GM12878 (cell line): ENCODE data around the gene ZNF385D. TPM values are rescaled to one million over a fixed set of nuclear protein-coding genes. Genes with fewer than 3 reads are reported as not detected.

Source experiments
- ATAC-seq: fragments of 200-7000 bp; cut with Tn5 transposase; 3 replicates; pipeline ENCODE4 v1.9.1; 2020; ENCODE audit warnings: mild to moderate bottlenecking, moderate library complexity
- BruUV-seq: library from RNA; stranded (reverse); fragments of 400-500 nt; replicated peaks from 2 replicates; lab custom pipeline; 2021; lab: Mats Ljungman, UMichigan
- CTCF ChIA-PET: fragments of 300-600 bp; sonication (Branson Sonifier 250); formaldehyde crosslinking; extraction: SDS; loops from one replicate; lab custom pipeline; 2021; ENCODE audit warnings: inconsistent platforms; lab: Yijun Ruan, JAX
- POLR2A ChIA-PET: fragments of 350-600 bp; formaldehyde crosslinking; extraction: SDS; loops from one replicate; lab custom pipeline; 2021; ENCODE audit warnings: inconsistent platforms; lab: Charles Lee
- RAD21 ChIA-PET: fragments of 300-600 bp; sonication (Branson Sonifier 250); formaldehyde crosslinking; loops from one replicate; lab custom pipeline; 2023; ENCODE audit warnings: antibody characterized with exemption; ENCODE audit not compliant: unreplicated experiment; lab: Charles Lee
- SMC1A ChIA-PET: fragments of 300-600 bp; sonication (Branson Sonifier 250); formaldehyde crosslinking; loops from one replicate; lab custom pipeline; 2023; ENCODE audit not compliant: unreplicated experiment, uncharacterized antibody; lab: Charles Lee
- DNase-seq: peaks from one replicate; pipeline ENCODE4 v3.0.0-alpha.2; 2011; ENCODE audit warnings: low read depth, low spot score
- FAIRE-seq: peaks from 3 replicates; lab custom pipeline; 2011; peaks lifted over from hg19 to GRCh38; lab: Jason Lieb, UNC
- H2AFZ ChIP-seq: 2 replicates; pipeline ENCODE4 v1.6.0; 2011; ENCODE audit warnings: low read depth, low read length, control low read depth; ENCODE audit not compliant: control insufficient read depth
- H3K27ac ChIP-seq: 2 replicates; pipeline ENCODE4 v1.5.1; 2011; ENCODE audit warnings: control low read depth; ENCODE audit not compliant: control insufficient read depth, insufficient read depth
- H3K27me3 ChIP-seq, 2 experiments: replicated peaks in 1 of 2; 2 replicates each; pipeline versions ENCODE4 v1.6.0 to v1.6.1; 2011; ENCODE audit warnings: low read length in 1 of 2; ENCODE audit not compliant: control insufficient read depth in 2 of 2, insufficient read depth in 2 of 2
- H3K36me3 ChIP-seq, 2 experiments: 2 replicates each; pipeline ENCODE4 v1.5.1; 2011; ENCODE audit warnings: low read length in 1 of 2; ENCODE audit not compliant: control insufficient read depth in 2 of 2, insufficient read depth in 2 of 2
- H3K4me1 ChIP-seq: 2 replicates; pipeline ENCODE4 v1.6.1; 2011; ENCODE audit warnings: mild to moderate bottlenecking, low read length, moderate library complexity, mixed read lengths; ENCODE audit not compliant: control insufficient read depth, insufficient read depth
- H3K4me2 ChIP-seq: 2 replicates; pipeline ENCODE4 v1.6.0; 2011; ENCODE audit warnings: control low read depth; ENCODE audit not compliant: control insufficient read depth, insufficient read depth
- H3K4me3 ChIP-seq: fragments of 200-600 bp; sonication (generic); 2 replicates; pipeline ENCODE4 v1.5.1; 2016
- H3K79me2 ChIP-seq: 2 replicates; pipeline ENCODE4 v1.6.0; 2011; ENCODE audit warnings: low read length; ENCODE audit not compliant: control insufficient read depth, insufficient read depth
- H3K9ac ChIP-seq: 2 replicates; pipeline ENCODE4 v1.8.0; 2011; ENCODE audit warnings: low read length, control low read depth, mixed read lengths; ENCODE audit not compliant: control insufficient read depth, insufficient read depth
- H3K9me3 ChIP-seq: replicated peaks from 3 replicates; pipeline ENCODE4 v1.5.1; 2011; ENCODE audit warnings: mild to moderate bottlenecking, low read length; ENCODE audit not compliant: control insufficient read depth, insufficient read depth
- H4K20me1 ChIP-seq: 2 replicates; pipeline ENCODE4 v1.6.0; 2011; ENCODE audit not compliant: control insufficient read depth, insufficient read depth
- CEBPB ChIP-seq, 2 experiments: fragments of 150-350 bp in 1 of 2; IDR thresholded peaks; 2 replicates each; pipeline ENCODE4 v1.6.1; 2012 to 2014; ENCODE audit warnings: low read depth in 2 of 2, low read length in 2 of 2, borderline replicate concordance in 1 of 2, inconsistent platforms in 1 of 2
- CREB1 ChIP-seq: IDR thresholded peaks from 2 replicates; pipeline ENCODE4 v1.6.1; 2012; ENCODE audit warnings: low read depth, mild to moderate bottlenecking, inconsistent platforms
- FOS ChIP-seq: IDR thresholded peaks from 3 replicates; pipeline ENCODE4 v1.6.1; 2011; ENCODE audit warnings: borderline replicate concordance; ENCODE audit not compliant: insufficient read length; ENCODE audit errors: extremely low read depth
- LARP7 ChIP-seq: fragments of 450-650 bp; IDR thresholded peaks from 2 replicates; pipeline ENCODE4 v1.6.1; 2017; ENCODE audit warnings: mild to moderate bottlenecking
- PAX8 ChIP-seq: fragments of 450-650 bp; IDR thresholded peaks from 2 replicates; pipeline ENCODE4 v1.6.1; 2017; ENCODE audit warnings: mild to moderate bottlenecking, moderate library complexity
- POLR2AphosphoS5 ChIP-seq: IDR thresholded peaks from 2 replicates; pipeline ENCODE4 v1.6.1; 2011; ENCODE audit warnings: mild to moderate bottlenecking, low read length, inconsistent platforms
- POU2F2 ChIP-seq: IDR thresholded peaks from 3 replicates; pipeline ENCODE4 v1.6.1; 2011; ENCODE audit warnings: low read depth, mild to moderate bottlenecking, low read length, borderline replicate concordance
- RELA ChIP-seq: fragments of 450-650 bp; IDR thresholded peaks from 2 replicates; pipeline ENCODE4 v1.8.0; 2014; ENCODE audit warnings: borderline replicate concordance; ENCODE audit not compliant: partially characterized antibody
- RUNX3 ChIP-seq: IDR thresholded peaks from 2 replicates; pipeline ENCODE4 v1.6.1; 2012; ENCODE audit warnings: low read length, inconsistent platforms
- SP1 ChIP-seq: IDR thresholded peaks from one replicate; pipeline ENCODE4 v1.6.1; 2011; ENCODE audit warnings: low read depth, low read length
- STAT1 ChIP-seq: fragments of 450-650 bp; conservative IDR thresholded peaks from 2 replicates; pipeline ENCODE4 v1.6.1; 2014; ENCODE audit warnings: antibody characterized with exemption, mild to moderate bottlenecking
- TAF1 ChIP-seq: IDR thresholded peaks from 2 replicates; pipeline ENCODE4 v1.6.1; 2011; ENCODE audit warnings: mild to moderate bottlenecking, low read depth, low read length, borderline replicate concordance
- WRNIP1 ChIP-seq: IDR thresholded peaks from 2 replicates; pipeline ENCODE4 v1.6.1; 2011; ENCODE audit warnings: low read depth, low read length, improper control_type of control experiment, borderline replicate concordance
- WGBS: methylation state at CpG from one replicate; pipeline ENCODE4 v1.1.6; 2016; ENCODE audit warnings: low lambda C conversion rate; ENCODE audit not compliant: insufficient replicate concordance, insufficient coverage; ENCODE audit errors: missing lambda C conversion rate; 5-methylcytosine and 5-hydroxymethylcytosine counted together
- in situ Hi-C: fragments of 300-500 bp; cut with MboI; formaldehyde crosslinking; loops from 9 replicates; pipeline ENCODE4 v1.14.3; 2018; ENCODE audit warnings: mixed read lengths
- intact Hi-C: fragments of 100-400 bp; cut with micrococcal nuclease; formaldehyde crosslinking; loops from one replicate; pipeline ENCODE4 v1.14.2; 2022; ENCODE audit not compliant: unreplicated experiment
- polyA plus RNA-seq, 11 experiments: library from polyadenylated mRNA; depleted of rRNA in 4 of 11; unstranded in 6 of 11; stranded (reverse) in 5 of 11; fragments of >200 nt; fragmentation: Nextera tagmentation in 4 of 11; fragmentation: Illumina TruSeq in 1 of 11; extraction: Ambion mirVana in 4 of 11; extraction: Trizol in 1 of 11; gene quantifications; 1 replicate in 1 of 11; 2 replicates in 10 of 11; pipeline versions ENCODE4 v1.2.1 to v1.2.3, GENCODE V29; 2011 to 2016; ENCODE audit warnings: inconsistent platforms in 2 of 11, missing spikeins in 2 of 11, low read depth in 1 of 11
- total RNA-seq, 4 experiments: library from RNA; depleted of rRNA in 3 of 4; stranded (reverse); fragments of >200 nt in 3 of 4; fragmentation: Illumina TruSeq in 1 of 4; extraction: Trizol in 1 of 4; gene quantifications; 2 replicates each; pipeline versions ENCODE4 v1.2.1 to v1.2.3, GENCODE V29; 2013 to 2021

Gene ZNF385D
- total and polyA plus RNA-seq, 10 of the 15 experiments (the other 5 are each of a cell fraction or from before 2014, with no cell fraction given), result 0.01 to 0.62 (median 0.18) TPM; not detected in 5

DNA sequence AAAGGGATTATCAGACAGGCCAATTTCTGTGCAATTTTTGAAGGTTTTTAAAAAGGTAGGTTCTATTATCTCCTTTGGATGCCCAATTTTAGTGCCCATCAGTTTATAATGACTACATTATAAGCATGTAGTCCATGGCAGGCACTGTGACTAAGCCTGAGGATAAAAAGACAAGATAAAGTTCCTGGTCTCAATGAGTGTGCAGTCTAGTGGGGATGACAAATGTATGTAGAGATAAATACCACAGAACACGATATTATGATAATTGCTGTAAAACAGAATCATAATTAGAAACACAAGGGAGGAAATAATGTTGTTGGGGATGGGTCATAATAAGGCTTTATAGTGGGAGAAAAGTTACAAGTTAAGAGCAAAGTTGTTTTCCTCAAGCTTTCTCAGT is 163.1 kb downstream of the ZNF385D start:
- H3K79me2 ChIP-seq, result no peaks in the 10 kb centered on the region
- no peaks in the 10 kb centered on the region for H3K9me3 ChIP-seq
- intact Hi-C loops, result no loop called here
- H4K20me1 ChIP-seq, result no peaks in the 10 kb centered on the region
- TF ChIP-seq TAF1, result no peak
- TF ChIP-seq CREB1, result no peak
- no peak for TF ChIP-seq WRNIP1
- TF ChIP-seq SP1, result no peak
- no peak for TF ChIP-seq POLR2AphosphoS5
- no peak for TF ChIP-seq CEBPB (IDR thresholded peaks at IDR 0.05; ENCODE audit: borderline replicate concordance in 1 of 2, low read depth in 2 of 2, low read length in 2 of 2)
- TF ChIP-seq RELA, result no peak
- TF ChIP-seq STAT1, result no peak
- no peak for TF ChIP-seq POU2F2
- TF ChIP-seq RUNX3, result no peak
- no peak for TF ChIP-seq LARP7
- no peak for TF ChIP-seq PAX8
- no peak for TF ChIP-seq FOS
- CTCF ChIA-PET, result no interaction called here
- POLR2A ChIA-PET, result no interaction called here
- no peak overlapping the region for H3K9ac ChIP-seq
- no peaks in the 10 kb centered on the region for H3K4me1 ChIP-seq
- H3K27me3 ChIP-seq, result no peaks in the 10 kb centered on the region
- SMC1A ChIA-PET, result no interaction called here
- RAD21 ChIA-PET, result no interaction called here
- H3K4me2 ChIP-seq, result no peak overlapping the region
- H3K4me3 ChIP-seq, result no peak overlapping the region
- H2AFZ ChIP-seq, result no peak overlapping the region
- no TSS peak for BruUV-seq
- no peak for ATAC-seq
- no peak for FAIRE-seq
- no peak for DNase-seq
- 0% methylated on average over 1 of the region's 1 CpG for WGBS
- no peak overlapping the region for H3K27ac ChIP-seq
- H3K36me3 ChIP-seq, result no peaks in the 10 kb centered on the region
- in situ Hi-C loops, result no loop called here
